Upper lobe of right lung (tissue), 1 donor: ENCODE data around the gene CFAP206. TPM values are rescaled to one million over a fixed set of nuclear protein-coding genes. Genes with fewer than 3 reads are reported as not detected.

Experiments
- ATAC-seq: fragments of 200-7000 bp; cut with Tn5 transposase; one replicate; pipeline ENCODE4 v1.9.1; 2020; ENCODE audit warnings: mild to moderate bottlenecking, moderate library complexity
- DNase-seq: peaks from one replicate; pipeline ENCODE4 v3.0.0-alpha.2; 2020
- H3K27ac ChIP-seq: fragments of 200-600 bp; one replicate; pipeline ENCODE4 v1.8.0; 2022
- H3K27me3 ChIP-seq: fragments of 200-600 bp; one replicate; pipeline ENCODE4 v1.8.0; 2022; ENCODE audit warnings: mild to moderate bottlenecking
- H3K36me3 ChIP-seq: fragments of 200-600 bp; one replicate; pipeline ENCODE4 v1.8.0; 2022
- H3K4me1 ChIP-seq: fragments of 200-600 bp; one replicate; pipeline ENCODE4 v1.8.0; 2022
- H3K4me3 ChIP-seq: fragments of 200-600 bp; one replicate; pipeline ENCODE4 v1.8.0; 2022; ENCODE audit warnings: mild to moderate bottlenecking
- H3K9me3 ChIP-seq: fragments of 200-600 bp; one replicate; pipeline ENCODE4 v1.8.0; 2022
- intact Hi-C: fragments of 100-400 bp; cut with DNase I; formaldehyde crosslinking; loops from one replicate; pipeline ENCODE4 v1.11.0; 2022
- total RNA-seq: library from RNA; stranded (reverse); fragmentation: NEBNext Ultra II Directional; extraction: Animal tissue kit (Norgen Biotek cat#: 25700); gene quantifications from one replicate; pipeline ENCODE4 v1.2.1, GENCODE V29; 2021
- TF ChIP-seq, protein P1 (sequence below): fragments of 200-600 bp; IDR thresholded peaks from one replicate; pipeline ENCODE4 v1.8.0; 2022; ENCODE audit warnings: antibody characterized with exemption
- donor health status: DM: no; HTN: yes; CAD: no; lungs with severe emphysema.

CFAP206 gene
- total RNA-seq, 1 donor from 2014 or later: 0.26 TPM

DNA sequence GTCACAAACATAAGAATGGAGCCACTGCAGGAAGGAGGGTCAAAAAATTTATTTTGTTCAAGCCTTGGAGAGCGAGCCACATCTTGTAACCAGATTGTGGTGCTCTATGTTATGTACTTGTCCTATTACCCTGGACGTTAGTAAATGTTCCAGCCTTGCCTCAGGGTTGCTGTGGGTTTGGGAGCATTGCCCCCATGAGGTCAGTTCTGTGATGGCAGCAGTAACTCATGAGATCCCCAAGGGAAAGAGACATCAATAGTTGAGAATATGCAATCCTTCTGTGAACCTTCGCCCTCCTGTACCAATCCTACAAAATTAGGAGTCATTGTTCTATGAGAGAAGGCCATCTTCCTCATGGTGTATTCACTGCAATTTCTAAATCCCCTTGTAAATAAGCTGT is 16.4 kb upstream of the CFAP206 start:
- H3K4me3 ChIP-seq: no peak overlapping the region
- ATAC-seq (peak; percentile 58), DNase-seq (no peak)
- H3K27ac ChIP-seq: no peak overlapping the region
- H3K27me3 ChIP-seq: no peaks in the 10 kb centered on the region
- H3K4me1 ChIP-seq: no peaks in the 10 kb centered on the region
- TF ChIP-seq, protein P1, sequence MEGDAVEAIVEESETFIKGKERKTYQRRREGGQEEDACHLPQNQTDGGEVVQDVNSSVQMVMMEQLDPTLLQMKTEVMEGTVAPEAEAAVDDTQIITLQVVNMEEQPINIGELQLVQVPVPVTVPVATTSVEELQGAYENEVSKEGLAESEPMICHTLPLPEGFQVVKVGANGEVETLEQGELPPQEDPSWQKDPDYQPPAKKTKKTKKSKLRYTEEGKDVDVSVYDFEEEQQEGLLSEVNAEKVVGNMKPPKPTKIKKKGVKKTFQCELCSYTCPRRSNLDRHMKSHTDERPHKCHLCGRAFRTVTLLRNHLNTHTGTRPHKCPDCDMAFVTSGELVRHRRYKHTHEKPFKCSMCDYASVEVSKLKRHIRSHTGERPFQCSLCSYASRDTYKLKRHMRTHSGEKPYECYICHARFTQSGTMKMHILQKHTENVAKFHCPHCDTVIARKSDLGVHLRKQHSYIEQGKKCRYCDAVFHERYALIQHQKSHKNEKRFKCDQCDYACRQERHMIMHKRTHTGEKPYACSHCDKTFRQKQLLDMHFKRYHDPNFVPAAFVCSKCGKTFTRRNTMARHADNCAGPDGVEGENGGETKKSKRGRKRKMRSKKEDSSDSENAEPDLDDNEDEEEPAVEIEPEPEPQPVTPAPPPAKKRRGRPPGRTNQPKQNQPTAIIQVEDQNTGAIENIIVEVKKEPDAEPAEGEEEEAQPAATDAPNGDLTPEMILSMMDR: peak; percentile 27
- no peaks in the 10 kb centered on the region for H3K9me3 ChIP-seq
- intact Hi-C loops: no loop called here
- H3K36me3 ChIP-seq: no peaks in the 10 kb centered on the region

- Histone ChIP-seq H3K4me1 (no peaks in the 10 kb centered on the region), H3K4me3 (no peak overlapping the region), H3K9me3 (no peaks in the 10 kb centered on the region), H3K27ac (no peak overlapping the region), H3K27me3 (no peaks in the 10 kb centered on the region), H3K36me3 (no peaks in the 10 kb centered on the region)
- ATAC-seq (peak; percentile 93), DNase-seq (no peak)
- TF ChIP-seq, protein P1: peak; percentile 79
- intact Hi-C loops: no loop called here
Observed at GRCh38 chr6:87393026-87393622, 14.6 kb upstream of the CFAP206 start.

GRCh38 chr6:87395431-87395830 is 12.3 kb upstream of the CFAP206 start:
- Histone ChIP-seq H3K9me3 (no peaks in the 10 kb centered on the region), H3K27me3 (no peaks in the 10 kb centered on the region), H3K36me3 (no peaks in the 10 kb centered on the region), H3K4me3 (no peak overlapping the region), H3K4me1 (no peaks in the 10 kb centered on the region), H3K27ac (no peak overlapping the region)
- intact Hi-C loops: no loop called here
- ATAC-seq (no peak), DNase-seq (no peak)
- TF ChIP-seq, protein P1: no peak

- ATAC-seq: peak; percentile 78
- intact Hi-C loops: no loop called here
- Histone ChIP-seq H3K4me1 (no peaks in the 10 kb centered on the region), H3K27ac (no peak overlapping the region), H3K27me3 (no peaks in the 10 kb centered on the region), H3K9me3 (no peaks in the 10 kb centered on the region), H3K4me3 (no peak overlapping the region), H3K36me3 (no peaks in the 10 kb centered on the region)
- TF ChIP-seq, protein P1: no peak
- no peak for DNase-seq
Observed at GRCh38 chr6:87396595-87397392, 11.0 kb upstream of the CFAP206 start.

DNA sequence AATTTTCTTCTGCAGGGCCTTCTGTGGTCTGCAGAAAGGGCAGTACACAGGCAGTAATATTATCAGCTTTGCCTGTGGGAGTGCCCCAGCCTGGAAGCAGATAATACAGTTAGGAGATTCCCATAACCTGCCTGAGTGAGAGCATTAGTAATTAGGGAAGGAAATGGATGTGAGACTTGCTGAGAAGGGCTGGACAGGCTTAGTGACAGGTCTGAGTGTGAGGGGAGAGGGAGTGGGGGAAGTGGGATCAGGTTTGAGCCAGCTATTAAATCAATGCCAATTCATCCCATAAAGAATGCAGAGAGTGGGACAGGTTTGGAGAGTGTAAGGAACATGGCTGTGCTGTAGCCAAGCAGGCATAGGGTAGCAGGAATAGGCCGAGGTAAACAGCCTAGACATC is 10.1 kb upstream of the CFAP206 start:
- H3K4me3 ChIP-seq: no peak overlapping the region
- no peak overlapping the region for H3K27ac ChIP-seq
- no peaks in the 10 kb centered on the region for H3K36me3 ChIP-seq
- no peaks in the 10 kb centered on the region for H3K4me1 ChIP-seq
- no peak for DNase-seq
- intact Hi-C loops: no loop called here
- no peaks in the 10 kb centered on the region for H3K27me3 ChIP-seq
- TF ChIP-seq, protein P1: no peak
- no peak for ATAC-seq
- H3K9me3 ChIP-seq: no peaks in the 10 kb centered on the region
